D721Med (cell line): ENCODE data around the gene RAB33B.
"Not testable (repeated sequence)": the region's sequence is repeated elsewhere in the genome, so short reads cannot be mapped to it uniquely, and the experiment has no call there.

ENCODE experiments used
- DNase-seq: peaks from one replicate; pipeline ENCODE4 v3.0.0; 2011; ENCODE audit warnings: low spot score; ENCODE audit not compliant: insufficient read length
- FAIRE-seq: peaks from 2 replicates; lab custom pipeline; 2011; peaks lifted over from hg19 to GRCh38; lab: Jason Lieb, UNC
- TF ChIP-seq, protein P1 (sequence below): IDR thresholded peaks from 2 replicates; pipeline ENCODE4 v1.5.1; 2012; ENCODE audit warnings: mild to moderate bottlenecking, control low read depth; ENCODE audit not compliant: insufficient read depth; ENCODE audit errors: missing control alignments

The RAB33B gene

GRCh38 chr4:139465922-139466321 is 12.0 kb downstream of the RAB33B start:
- TF ChIP-seq, protein P1, sequence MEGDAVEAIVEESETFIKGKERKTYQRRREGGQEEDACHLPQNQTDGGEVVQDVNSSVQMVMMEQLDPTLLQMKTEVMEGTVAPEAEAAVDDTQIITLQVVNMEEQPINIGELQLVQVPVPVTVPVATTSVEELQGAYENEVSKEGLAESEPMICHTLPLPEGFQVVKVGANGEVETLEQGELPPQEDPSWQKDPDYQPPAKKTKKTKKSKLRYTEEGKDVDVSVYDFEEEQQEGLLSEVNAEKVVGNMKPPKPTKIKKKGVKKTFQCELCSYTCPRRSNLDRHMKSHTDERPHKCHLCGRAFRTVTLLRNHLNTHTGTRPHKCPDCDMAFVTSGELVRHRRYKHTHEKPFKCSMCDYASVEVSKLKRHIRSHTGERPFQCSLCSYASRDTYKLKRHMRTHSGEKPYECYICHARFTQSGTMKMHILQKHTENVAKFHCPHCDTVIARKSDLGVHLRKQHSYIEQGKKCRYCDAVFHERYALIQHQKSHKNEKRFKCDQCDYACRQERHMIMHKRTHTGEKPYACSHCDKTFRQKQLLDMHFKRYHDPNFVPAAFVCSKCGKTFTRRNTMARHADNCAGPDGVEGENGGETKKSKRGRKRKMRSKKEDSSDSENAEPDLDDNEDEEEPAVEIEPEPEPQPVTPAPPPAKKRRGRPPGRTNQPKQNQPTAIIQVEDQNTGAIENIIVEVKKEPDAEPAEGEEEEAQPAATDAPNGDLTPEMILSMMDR: no peak
- FAIRE-seq (no peak), DNase-seq (no peak)

DNA sequence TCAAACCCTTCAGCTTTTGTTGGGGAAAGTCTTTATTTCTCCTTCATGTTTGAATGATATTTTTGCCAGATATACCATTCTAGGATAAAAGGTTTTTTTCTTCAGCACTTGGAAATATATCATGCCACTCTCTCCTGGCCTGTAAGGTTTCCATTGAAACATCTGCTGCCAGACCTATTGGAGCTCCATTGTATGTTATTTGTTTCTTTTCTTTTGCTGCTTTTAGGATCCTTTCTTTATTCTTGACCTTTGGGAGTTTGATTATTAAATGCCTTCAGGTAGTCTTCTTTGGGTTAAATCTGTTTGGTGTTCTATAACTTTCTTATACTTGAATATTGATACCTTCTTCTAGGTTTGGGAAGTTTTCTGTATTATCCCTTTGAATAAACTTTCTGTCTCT is 14.8 kb downstream of the RAB33B start:
- not testable (repeated sequence) for FAIRE-seq, DNase-seq

DNA sequence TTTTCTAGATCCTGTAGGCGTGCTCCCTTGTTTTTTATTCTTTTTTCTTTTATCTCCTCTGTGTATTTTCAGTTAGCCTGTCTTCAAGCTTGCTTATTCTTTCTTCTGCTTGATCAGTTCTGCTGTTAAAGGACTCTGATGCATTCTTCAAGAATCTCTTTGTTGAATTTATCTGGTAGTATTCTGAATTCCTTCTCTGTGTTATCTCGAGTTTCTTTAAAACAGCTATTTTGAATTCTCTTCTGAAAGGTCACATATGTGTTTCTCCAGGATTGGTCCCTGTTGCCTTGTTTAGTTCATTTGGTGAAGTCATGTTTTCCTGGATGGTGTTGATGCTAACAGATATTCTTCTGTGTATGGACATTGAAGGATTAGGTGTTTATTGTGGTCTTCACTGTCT is 15.3 kb downstream of the RAB33B start:
- DNase-seq (no peak), FAIRE-seq (no peak)
- TF ChIP-seq, protein P1: no peak

GRCh38 chr4:139469869-139470268 is 15.9 kb downstream of the RAB33B start:
- DNase-seq (no peak), FAIRE-seq (no peak)
- TF ChIP-seq, protein P1: no peak

DNA sequence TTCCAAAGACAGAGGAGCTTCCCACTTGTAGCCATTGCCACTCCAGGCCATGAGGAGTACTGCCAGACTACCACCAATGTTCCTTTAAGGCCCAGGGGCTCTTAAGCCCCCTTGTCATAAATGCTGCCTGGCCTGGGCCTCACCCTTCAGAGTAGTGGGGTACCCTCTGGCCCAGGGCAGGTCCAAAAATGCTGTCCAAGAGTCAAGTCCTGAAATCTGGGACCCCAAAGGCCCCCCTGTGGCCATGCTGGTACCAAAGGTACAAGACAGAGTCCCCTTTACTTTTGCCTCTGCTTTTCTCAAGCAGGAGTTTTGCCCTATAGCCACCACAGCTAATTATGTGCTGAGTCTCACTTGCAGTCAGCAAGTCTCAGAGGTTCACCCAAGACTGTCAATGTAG is 16.4 kb downstream of the RAB33B start:
- DNase-seq (no peak), FAIRE-seq (no peak)
- TF ChIP-seq, protein P1: no peak

GRCh38 chr4:139470997-139471665 is 17.2 kb downstream of the RAB33B start:
- FAIRE-seq (no peak), DNase-seq (no peak)
- TF ChIP-seq, protein P1: no peak

- TF ChIP-seq, protein P1: no peak
- DNase-seq (no peak), FAIRE-seq (no peak)
Observed at GRCh38 chr4:139472852-139473251, 18.9 kb downstream of the RAB33B start.
